PC-9 (cell line): ENCODE data around the gene GLT1D1.
"Not testable (repeated sequence)": the region's sequence is repeated elsewhere in the genome, so short reads cannot be mapped to it uniquely, and the experiment has no call there.

Experiments
- EZH2 ChIP-seq: fragments of 200-600 bp; sonication (generic); IDR thresholded peaks from 2 replicates; pipeline ENCODE4 v1.8.0; 2017; ENCODE audit warnings: antibody characterized with exemption, low read depth
- TF ChIP-seq, protein P1 (sequence below): fragments of 200-600 bp; sonication (generic); conservative IDR thresholded peaks from 2 replicates; pipeline ENCODE4 v1.6.1; 2017; ENCODE audit warnings: mixed run types, antibody characterized with exemption, mild to moderate bottlenecking, moderate library complexity

DNA sequence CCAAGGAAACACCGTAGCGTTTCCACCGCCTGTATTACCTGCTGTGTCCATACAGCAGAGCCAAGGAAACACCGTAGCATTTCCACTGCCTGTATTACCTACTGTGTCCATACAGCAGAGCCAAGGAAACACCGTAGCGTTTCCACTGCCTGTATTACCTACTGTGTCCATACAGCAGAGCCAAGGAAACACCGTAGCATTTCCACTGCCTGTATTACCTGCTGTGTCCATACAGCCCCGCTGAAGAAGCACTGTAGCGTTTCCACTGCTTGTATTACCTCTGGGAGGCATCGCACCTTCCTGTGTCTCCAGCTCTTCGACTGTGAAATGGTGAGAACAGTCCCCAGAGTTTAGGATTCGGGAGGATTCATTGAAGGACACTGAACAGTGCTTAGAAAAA lies 13.4 kb upstream of the GLT1D1 start:
- TF ChIP-seq, protein P1, sequence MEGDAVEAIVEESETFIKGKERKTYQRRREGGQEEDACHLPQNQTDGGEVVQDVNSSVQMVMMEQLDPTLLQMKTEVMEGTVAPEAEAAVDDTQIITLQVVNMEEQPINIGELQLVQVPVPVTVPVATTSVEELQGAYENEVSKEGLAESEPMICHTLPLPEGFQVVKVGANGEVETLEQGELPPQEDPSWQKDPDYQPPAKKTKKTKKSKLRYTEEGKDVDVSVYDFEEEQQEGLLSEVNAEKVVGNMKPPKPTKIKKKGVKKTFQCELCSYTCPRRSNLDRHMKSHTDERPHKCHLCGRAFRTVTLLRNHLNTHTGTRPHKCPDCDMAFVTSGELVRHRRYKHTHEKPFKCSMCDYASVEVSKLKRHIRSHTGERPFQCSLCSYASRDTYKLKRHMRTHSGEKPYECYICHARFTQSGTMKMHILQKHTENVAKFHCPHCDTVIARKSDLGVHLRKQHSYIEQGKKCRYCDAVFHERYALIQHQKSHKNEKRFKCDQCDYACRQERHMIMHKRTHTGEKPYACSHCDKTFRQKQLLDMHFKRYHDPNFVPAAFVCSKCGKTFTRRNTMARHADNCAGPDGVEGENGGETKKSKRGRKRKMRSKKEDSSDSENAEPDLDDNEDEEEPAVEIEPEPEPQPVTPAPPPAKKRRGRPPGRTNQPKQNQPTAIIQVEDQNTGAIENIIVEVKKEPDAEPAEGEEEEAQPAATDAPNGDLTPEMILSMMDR, result not testable (repeated sequence)
- not testable (repeated sequence) for TF ChIP-seq EZH2
